Ovary (tissue), 3 donors: ENCODE data around the gene SLC22A23.

Experiments used
- CTCF ChIP-seq, 3 donors: fragments of 450-650 bp in 2 of 3; fragments of 200-600 bp in 1 of 3; IDR thresholded peaks; one replicate each; pipeline versions ENCODE4 v1.5.1 to v1.8.0; 2016 to 2022; ENCODE audit warnings: antibody characterized with exemption in 3 of 3, mild to moderate bottlenecking in 1 of 3
- EP300 ChIP-seq: sonication (generic); formaldehyde crosslinking; IDR thresholded peaks from one replicate; pipeline ENCODE4 v1.6.1; 2017; ENCODE audit warnings: antibody characterized with exemption
- POLR2A ChIP-seq: fragments of 450-650 bp; IDR thresholded peaks from one replicate; pipeline ENCODE4 v1.6.1; 2017; ENCODE audit warnings: antibody characterized with exemption, mild to moderate bottlenecking, moderate library complexity
- donor health status: DM: no; HTN: no; CAD: no.

- TF ChIP-seq CTCF (IDR thresholded peaks at IDR 0.05) (no peak), EP300 (no peak), POLR2A (no peak)
Measured at GRCh38 chr6:3305831-3306230, 151.0 kb downstream of the SLC22A23 start.
